ENCODE results near the gene TEX10.
A peak's percentile ranks its signal among the peaks of the same experiment; 100 is the strongest.
"Not testable (repeated sequence)": the region's sequence is repeated elsewhere in the genome, so short reads cannot be mapped to it uniquely, and the experiment has no call there.

Gene TEX10

DNA sequence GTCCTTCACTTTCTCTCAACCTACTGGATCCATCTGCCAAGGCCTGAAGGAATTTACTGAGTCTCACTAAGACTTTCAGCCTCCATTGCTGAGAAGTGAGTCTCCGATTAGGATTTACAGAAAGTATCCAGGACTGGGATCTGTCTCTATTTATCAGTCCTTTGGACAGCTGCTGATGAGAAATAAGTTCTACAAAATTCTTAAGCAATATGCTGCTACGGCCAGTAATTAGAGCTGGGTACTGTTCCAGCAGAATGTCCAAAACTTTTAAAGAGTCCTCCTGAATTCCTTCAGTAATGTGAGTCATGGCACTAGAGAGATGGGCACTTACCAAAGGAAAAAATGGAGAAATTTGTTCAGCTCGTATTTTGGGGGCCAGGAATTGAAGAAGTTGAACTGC is 5.9 kb downstream of the TEX10 start:
- no peak for DNase-seq (ENCODE audit: low spot score)

GRCh38 chr9:100341889-100342288 is 10.9 kb downstream of the TEX10 start:
- DNase-seq (ENCODE audit: low spot score), result no peak

DNA sequence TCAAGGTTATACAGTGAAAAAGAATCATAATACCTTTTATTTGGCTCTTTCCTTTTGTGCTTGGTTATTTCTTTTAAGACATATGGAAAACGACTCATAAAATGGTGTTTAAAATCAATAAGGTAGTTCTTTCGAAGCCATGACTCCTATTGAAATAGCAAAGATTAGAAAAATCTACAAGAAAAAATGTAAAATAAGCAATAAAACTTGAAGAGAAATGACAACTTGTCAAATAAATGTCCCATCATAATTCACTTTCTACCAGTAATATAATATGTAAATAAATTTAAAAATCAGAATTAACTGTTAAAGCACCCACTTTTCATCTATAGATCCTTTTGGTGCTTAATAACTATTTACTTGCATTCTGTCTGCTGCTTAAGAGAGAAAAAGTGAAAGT is 12.5 kb downstream of the TEX10 start:
- no peak for DNase-seq (ENCODE audit: low spot score)

- DNase-seq (ENCODE audit: low spot score), result not testable (repeated sequence)
Observed at GRCh38 chr9:100338736-100339135, 14.0 kb downstream of the TEX10 start.

DNA sequence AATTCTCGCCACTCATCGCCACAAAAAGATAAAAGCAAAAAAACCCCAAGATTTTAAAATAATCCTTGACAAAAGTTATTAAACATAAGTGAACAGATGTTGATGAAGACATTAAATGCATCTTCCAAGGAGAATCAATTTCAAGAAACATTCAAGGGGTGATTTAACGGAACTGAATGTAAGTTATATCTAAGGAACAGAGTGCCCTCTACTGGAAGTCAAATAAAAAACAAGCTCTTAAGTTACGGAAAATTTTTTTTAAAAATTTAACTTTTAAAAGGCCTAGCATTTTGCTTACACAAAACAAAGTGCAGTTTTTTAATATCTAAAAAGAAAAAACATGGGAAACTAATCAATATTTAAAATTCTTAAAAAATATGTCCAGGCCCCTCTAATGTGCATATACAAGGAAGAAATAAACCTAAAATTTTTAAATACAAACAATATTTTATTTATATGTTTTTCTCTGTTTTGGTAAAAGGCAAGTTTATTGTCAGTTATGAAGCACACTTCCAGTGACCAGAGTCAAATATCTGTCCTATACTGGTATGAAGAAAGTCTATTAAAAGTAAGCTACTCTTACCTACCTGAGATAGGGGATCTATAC is 28.0 kb downstream of the TEX10 start:
- DNase-seq (ENCODE audit: low spot score), result peak; percentile 64

- DNase-seq (ENCODE audit: low spot score), result peak; percentile 61
Observed at GRCh38 chr9:100322954-100323536, 29.7 kb downstream of the TEX10 start.

GRCh38 chr9:100317706-100318105 is 35.0 kb downstream of the TEX10 start:
- no peak for DNase-seq (ENCODE audit: low spot score)

- no peak for DNase-seq (ENCODE audit: low spot score)
Observed at GRCh38 chr9:100315561-100315960, 37.2 kb downstream of the TEX10 start.

GRCh38 chr9:100309992-100310391 is 42.8 kb downstream of the TEX10 start:
- DNase-seq (ENCODE audit: low spot score), result no peak

- no peak for DNase-seq (ENCODE audit: low spot score)
Observed at GRCh38 chr9:100308965-100309564, 43.7 kb downstream of the TEX10 start.

DNA sequence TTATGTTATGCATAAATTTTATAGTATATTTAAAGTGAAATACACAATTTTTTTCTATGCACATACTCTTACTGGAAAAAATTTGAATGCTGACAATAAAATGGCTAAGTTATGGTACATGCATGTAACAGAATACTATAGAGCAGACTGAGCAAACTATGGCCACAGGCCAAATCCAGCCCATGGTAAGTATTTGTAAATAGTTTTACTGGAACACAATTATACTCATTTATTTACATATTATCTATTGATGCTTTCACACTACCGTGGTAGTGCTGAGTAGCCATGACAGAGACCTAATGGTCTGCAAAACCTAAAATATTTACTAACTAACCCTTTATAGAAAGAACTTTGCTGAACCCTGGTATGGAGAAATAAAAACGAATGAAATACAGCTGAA is 45.7 kb downstream of the TEX10 start:
- DNase-seq (ENCODE audit: low spot score), result no peak

DNA sequence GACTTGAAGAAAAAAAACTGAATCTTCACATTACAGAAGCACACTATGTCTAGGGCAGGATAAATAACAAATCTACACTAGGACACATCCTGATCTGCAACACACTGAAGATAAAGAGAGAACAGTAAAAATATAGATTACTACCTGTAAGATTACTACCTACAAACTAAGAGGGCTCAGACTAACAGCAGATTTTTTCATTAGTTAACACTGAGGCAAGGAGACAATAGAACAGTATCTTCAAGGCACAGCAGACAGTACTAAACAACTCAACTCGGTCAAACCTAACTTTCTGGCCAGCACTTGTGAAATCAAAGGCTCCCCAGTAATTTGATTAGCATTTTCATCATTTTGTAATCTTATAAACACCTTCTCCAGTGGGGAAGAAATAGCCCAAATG is 46.5 kb downstream of the TEX10 start:
- no peak for DNase-seq (ENCODE audit: low spot score)

- no peak for DNase-seq (ENCODE audit: low spot score)
Observed at GRCh38 chr9:100303747-100304146, 49.0 kb downstream of the TEX10 start.

DNA sequence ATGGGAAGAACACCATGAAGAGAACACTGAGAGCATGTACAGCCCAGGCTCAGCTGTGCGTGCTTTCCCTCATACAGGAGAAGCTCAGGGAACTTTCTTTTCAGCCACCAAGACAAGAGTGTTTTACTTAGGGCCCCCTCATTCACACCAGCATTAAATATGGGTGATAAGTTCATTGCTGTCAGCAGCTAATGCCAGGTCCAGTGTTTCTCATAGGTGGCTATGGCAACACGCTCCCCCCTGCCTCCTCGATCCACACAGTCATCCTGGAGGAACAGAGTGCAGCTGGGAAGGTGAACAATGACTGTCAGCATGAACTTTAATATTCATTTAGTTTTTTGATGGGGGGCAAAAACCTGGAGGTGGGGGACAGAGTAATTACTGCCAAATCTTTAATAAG is 54.4 kb downstream of the TEX10 start:
- DNase-seq (ENCODE audit: low spot score), result no peak

- DNase-seq (ENCODE audit: low spot score), result no peak
Observed at GRCh38 chr9:100296407-100296806, 56.3 kb downstream of the TEX10 start.

- DNase-seq (ENCODE audit: low spot score), result no peak
Observed at GRCh38 chr9:100295240-100295639, 57.5 kb downstream of the TEX10 start.

GRCh38 chr9:100294806-100295205 is 57.9 kb downstream of the TEX10 start:
- no peak for DNase-seq (ENCODE audit: low spot score)

DNA sequence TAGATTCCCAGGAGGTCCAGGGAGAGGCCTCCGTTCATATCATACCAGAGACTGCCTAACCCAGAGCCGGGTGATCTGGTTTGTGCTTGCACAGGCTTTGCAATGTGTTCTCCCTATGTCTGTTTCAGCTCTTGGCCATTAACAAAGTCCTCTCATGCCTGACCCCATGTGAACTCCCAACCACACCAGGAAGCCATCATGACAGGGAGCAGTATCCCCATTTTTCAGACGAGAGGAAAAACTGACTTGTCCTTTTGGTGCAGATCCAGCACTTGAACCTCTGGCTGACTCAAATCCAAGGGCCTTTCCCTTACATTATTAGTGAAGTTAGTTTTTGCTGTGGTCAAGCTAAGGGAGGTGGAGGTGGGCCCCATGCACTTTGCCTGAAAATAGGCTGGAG is 58.4 kb downstream of the TEX10 start:
- no peak for DNase-seq (ENCODE audit: low spot score)

GRCh38 chr9:100292414-100292813 is 60.3 kb downstream of the TEX10 start:
- no peak for DNase-seq (ENCODE audit: low spot score)

DNA sequence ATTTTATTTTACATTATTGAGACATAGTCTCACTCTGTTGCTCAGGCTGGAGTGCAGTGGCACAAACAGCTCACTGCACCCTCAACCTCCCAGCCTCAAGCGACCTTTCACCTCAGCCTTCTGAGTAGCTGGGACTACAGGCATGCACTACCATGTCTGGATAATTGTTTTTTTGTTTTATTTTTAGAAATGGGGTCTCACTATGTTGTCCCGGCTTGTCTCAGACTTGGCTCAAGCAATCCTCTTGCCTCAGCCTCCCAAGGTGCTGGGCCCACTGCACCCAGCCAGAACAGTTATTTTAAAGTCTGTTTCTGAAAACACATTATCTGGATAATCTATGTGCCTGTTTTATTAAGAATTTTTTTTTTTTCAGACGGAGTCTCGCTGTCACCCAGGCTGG is 62.0 kb downstream of the TEX10 start:
- no peak for DNase-seq (ENCODE audit: low spot score)

- no peak for DNase-seq (ENCODE audit: low spot score)
Observed at GRCh38 chr9:100287186-100287585, 65.6 kb downstream of the TEX10 start.

GRCh38 chr9:100286257-100286656 is 66.5 kb downstream of the TEX10 start:
- DNase-seq (ENCODE audit: low spot score), result no peak

DNA sequence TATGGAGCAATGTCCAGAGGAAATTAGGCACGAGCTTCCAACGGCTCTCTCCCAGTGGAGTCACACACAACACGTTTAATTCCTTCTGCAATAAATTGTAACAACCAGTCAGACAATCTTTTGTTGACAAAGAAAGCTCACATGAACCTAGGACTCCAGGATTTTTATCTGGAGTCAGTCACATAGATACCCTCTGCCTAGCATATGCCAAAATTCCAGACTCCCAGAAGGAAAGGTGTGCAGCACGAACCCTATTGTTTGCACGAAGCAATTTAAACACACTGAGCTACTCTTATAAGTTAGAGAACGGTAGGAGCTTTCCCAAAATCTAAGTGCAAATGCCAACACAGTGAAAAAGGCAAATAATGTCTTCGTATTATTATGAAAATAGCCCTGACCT is 67.1 kb downstream of the TEX10 start:
- no peak for DNase-seq (ENCODE audit: low spot score)

DNA sequence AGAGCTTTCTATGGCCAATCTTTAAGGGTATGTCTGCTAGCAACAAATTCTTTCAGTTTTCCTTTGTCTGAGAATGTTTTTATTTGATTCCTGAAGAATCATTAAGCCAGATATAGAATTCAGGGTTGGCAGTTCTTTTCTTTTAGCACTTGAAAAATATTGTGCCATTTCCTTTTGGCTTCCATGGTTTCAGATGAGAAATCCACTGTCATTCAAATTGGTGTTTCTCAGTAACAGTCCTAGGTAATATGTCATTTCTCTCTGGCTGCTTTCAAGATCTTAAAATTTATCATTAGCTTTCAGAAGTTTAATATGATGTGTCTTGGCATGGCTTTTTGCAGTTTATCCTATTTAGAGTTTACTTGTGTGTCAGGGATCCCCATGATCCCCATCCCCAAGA is 67.7 kb downstream of the TEX10 start:
- no peak for DNase-seq (ENCODE audit: low spot score)
